Thyroid gland (tissue), 4 donors: ENCODE results near the gene FPR2.

Source experiments
- CTCF ChIP-seq, 6 experiments: fragments of 200-600 bp in 3 of 6; fragments of 450-650 bp in 3 of 6; sonication (generic) in 3 of 6; IDR thresholded peaks; one replicate each; pipeline ENCODE4 v1.5.1; 2016 to 2019; ENCODE audit warnings: antibody characterized with exemption in 6 of 6, mild to moderate bottlenecking in 2 of 6, inconsistent platforms in 1 of 6, moderate library complexity in 1 of 6
- POLR2A ChIP-seq, 2 donors: fragments of 450-650 bp; IDR thresholded peaks; one replicate each; pipeline ENCODE4 v1.6.1; 2017; ENCODE audit warnings: antibody characterized with exemption in 2 of 2, mild to moderate bottlenecking in 2 of 2, moderate library complexity in 1 of 2

- no peak for TF ChIP-seq POLR2A (IDR thresholded peaks at IDR 0.05)
- no peak for TF ChIP-seq CTCF (IDR thresholded peaks at IDR 0.05)
Observed at GRCh38 chr19:51807925-51808324, 46.9 kb downstream of the FPR2 start.
